KMS-11 (cell line): ENCODE measurements around the gene AHSP.
"Not testable (repeated sequence)": the region's sequence is repeated elsewhere in the genome, so short reads cannot be mapped to it uniquely, and the experiment has no call there.

Experiments
- H2AFZ ChIP-seq: fragments of 200-600 bp; sonication (generic); 2 replicates; pipeline ENCODE4 v1.6.1; 2016; ENCODE audit warnings: antibody characterized with exemption, mixed run types, low read depth
- H3K27ac ChIP-seq: fragments of 200-600 bp; sonication (generic); 2 replicates; pipeline ENCODE4 v1.6.1; 2016; ENCODE audit warnings: mild to moderate bottlenecking, mixed run types
- H3K27me3 ChIP-seq: fragments of 200-600 bp; sonication (generic); 2 replicates; pipeline ENCODE4 v1.6.1; 2017; ENCODE audit warnings: mild to moderate bottlenecking, low read depth, mixed run types, moderate library complexity; ENCODE audit not compliant: insufficient read depth
- H3K36me3 ChIP-seq: fragments of 200-600 bp; sonication (generic); 2 replicates; pipeline ENCODE4 v1.6.1; 2017; ENCODE audit warnings: mild to moderate bottlenecking, mixed run types; ENCODE audit not compliant: insufficient read depth
- H3K4me1 ChIP-seq: fragments of 200-600 bp; sonication (generic); 2 replicates; pipeline ENCODE4 v1.6.1; 2016; ENCODE audit warnings: mild to moderate bottlenecking, low read depth, mixed run types; ENCODE audit not compliant: poor library complexity, severe bottlenecking
- H3K4me2 ChIP-seq: fragments of 200-600 bp; sonication (generic); 2 replicates; pipeline ENCODE4 v1.7.0; 2016; ENCODE audit warnings: mild to moderate bottlenecking, mixed run types
- H3K4me3 ChIP-seq: fragments of 200-600 bp; sonication (generic); IDR thresholded peaks from 2 replicates; pipeline ENCODE4 v1.6.1; 2017; ENCODE audit warnings: low read depth, low read length, mixed read lengths; ENCODE audit not compliant: insufficient read depth
- H3K79me2 ChIP-seq: fragments of 200-600 bp; sonication (generic); 2 replicates; pipeline ENCODE4 v1.6.1; 2016; ENCODE audit warnings: low read depth, mixed run types; ENCODE audit not compliant: insufficient read depth
- H3K9ac ChIP-seq: fragments of 200-600 bp; sonication (generic); 2 replicates; pipeline ENCODE4 v1.6.1; 2016; ENCODE audit warnings: mild to moderate bottlenecking, mixed run types
- H4K20me1 ChIP-seq: fragments of 200-600 bp; sonication (generic); 2 replicates; pipeline ENCODE4 v1.6.1; 2016; ENCODE audit warnings: mild to moderate bottlenecking, mixed run types; ENCODE audit not compliant: insufficient read depth
- TF ChIP-seq, protein P1 (sequence below): fragments of 200-600 bp; sonication (generic); conservative IDR thresholded peaks from 2 replicates; pipeline ENCODE4 v1.6.1; 2017; ENCODE audit warnings: low read depth, mild to moderate bottlenecking, antibody characterized with exemption, low read length, moderate library complexity, mixed read lengths

The AHSP gene

GRCh38 chr16:31517800-31518402 is 9.8 kb upstream of the AHSP start:
- no peak overlapping the region for H3K27ac ChIP-seq
- no peaks in the 10 kb centered on the region for H3K36me3 ChIP-seq
- TF ChIP-seq, protein P1, sequence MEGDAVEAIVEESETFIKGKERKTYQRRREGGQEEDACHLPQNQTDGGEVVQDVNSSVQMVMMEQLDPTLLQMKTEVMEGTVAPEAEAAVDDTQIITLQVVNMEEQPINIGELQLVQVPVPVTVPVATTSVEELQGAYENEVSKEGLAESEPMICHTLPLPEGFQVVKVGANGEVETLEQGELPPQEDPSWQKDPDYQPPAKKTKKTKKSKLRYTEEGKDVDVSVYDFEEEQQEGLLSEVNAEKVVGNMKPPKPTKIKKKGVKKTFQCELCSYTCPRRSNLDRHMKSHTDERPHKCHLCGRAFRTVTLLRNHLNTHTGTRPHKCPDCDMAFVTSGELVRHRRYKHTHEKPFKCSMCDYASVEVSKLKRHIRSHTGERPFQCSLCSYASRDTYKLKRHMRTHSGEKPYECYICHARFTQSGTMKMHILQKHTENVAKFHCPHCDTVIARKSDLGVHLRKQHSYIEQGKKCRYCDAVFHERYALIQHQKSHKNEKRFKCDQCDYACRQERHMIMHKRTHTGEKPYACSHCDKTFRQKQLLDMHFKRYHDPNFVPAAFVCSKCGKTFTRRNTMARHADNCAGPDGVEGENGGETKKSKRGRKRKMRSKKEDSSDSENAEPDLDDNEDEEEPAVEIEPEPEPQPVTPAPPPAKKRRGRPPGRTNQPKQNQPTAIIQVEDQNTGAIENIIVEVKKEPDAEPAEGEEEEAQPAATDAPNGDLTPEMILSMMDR, result no peak
- no peaks in the 10 kb centered on the region for H4K20me1 ChIP-seq
- no peak overlapping the region for H2AFZ ChIP-seq
- no peaks in the 10 kb centered on the region for H3K79me2 ChIP-seq
- H3K4me1 ChIP-seq, result no peaks in the 10 kb centered on the region
- no peak overlapping the region for H3K9ac ChIP-seq
- no peak overlapping the region for H3K4me2 ChIP-seq
- H3K4me3 ChIP-seq, result no peak overlapping the region
- H3K27me3 ChIP-seq, result 0 out of 2 replicates have a peak, but pooled peaks cover 3% of the 10 kb centered on the region

GRCh38 chr16:31519759-31520431 is 7.8 kb upstream of the AHSP start:
- Histone ChIP-seq H4K20me1 (no peaks in the 10 kb centered on the region), H3K9ac (no peak overlapping the region), H3K36me3 (no peaks in the 10 kb centered on the region), H3K27ac (no peak overlapping the region), H3K4me2 (no peak overlapping the region), H3K4me1 (no peaks in the 10 kb centered on the region), H3K27me3 (0 out of 2 replicates have a peak, but pooled peaks cover 3% of the 10 kb centered on the region), H3K79me2 (no peaks in the 10 kb centered on the region), H3K4me3 (no peak overlapping the region), H2AFZ (no peak overlapping the region)
- TF ChIP-seq, protein P1, result no peak

DNA sequence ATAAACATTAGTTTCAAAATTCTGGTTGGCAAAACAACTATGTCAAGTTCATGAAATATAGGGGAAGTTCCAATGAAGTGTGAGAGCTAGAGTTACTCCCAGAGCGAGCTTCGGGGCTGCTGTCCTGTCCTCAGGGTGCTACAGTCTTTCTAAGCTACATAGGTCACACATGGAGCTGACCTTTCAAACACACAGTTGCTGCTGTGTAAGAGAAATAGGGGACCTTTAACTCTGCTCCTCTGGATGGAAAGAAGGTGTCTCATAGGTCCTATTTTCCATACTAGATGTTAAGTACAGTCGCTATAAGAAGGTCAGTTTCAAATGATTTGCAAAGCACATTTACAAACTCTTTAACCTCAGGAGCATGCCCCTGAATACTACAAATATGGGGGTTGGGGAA is 6.3 kb upstream of the AHSP start:
- 0 out of 2 replicates have a peak, but pooled peaks cover 2% of the 10 kb centered on the region for H3K27me3 ChIP-seq
- H3K9ac ChIP-seq, result no peak overlapping the region
- H3K27ac ChIP-seq, result no peak overlapping the region
- H4K20me1 ChIP-seq, result no peaks in the 10 kb centered on the region
- TF ChIP-seq, protein P1, result no peak
- no peak overlapping the region for H3K4me3 ChIP-seq
- H3K4me1 ChIP-seq, result no peaks in the 10 kb centered on the region
- no peaks in the 10 kb centered on the region for H3K79me2 ChIP-seq
- H3K36me3 ChIP-seq, result no peaks in the 10 kb centered on the region
- no peak overlapping the region for H2AFZ ChIP-seq
- H3K4me2 ChIP-seq, result no peak overlapping the region

- H4K20me1 ChIP-seq, result no peaks in the 10 kb centered on the region
- H3K4me2 ChIP-seq, result no peak overlapping the region
- TF ChIP-seq, protein P1, result no peak
- H3K79me2 ChIP-seq, result no peaks in the 10 kb centered on the region
- H3K9ac ChIP-seq, result no peak overlapping the region
- H2AFZ ChIP-seq, result no peak overlapping the region
- H3K27ac ChIP-seq, result no peak overlapping the region
- no peaks in the 10 kb centered on the region for H3K36me3 ChIP-seq
- no peak overlapping the region for H3K4me3 ChIP-seq
- no peaks in the 10 kb centered on the region for H3K27me3 ChIP-seq
- no peaks in the 10 kb centered on the region for H3K4me1 ChIP-seq
These were observed 5.6 kb upstream of the AHSP start for GRCh38 chr16:31522071-31522470.

GRCh38 chr16:31523768-31524167 is 3.9 kb upstream of the AHSP start:
- H4K20me1 ChIP-seq, H3K4me1 ChIP-seq, H3K27me3 ChIP-seq, H3K9ac ChIP-seq, H3K4me2 ChIP-seq, H3K27ac ChIP-seq, H3K4me3 ChIP-seq, H2AFZ ChIP-seq, H3K79me2 ChIP-seq, H3K36me3 ChIP-seq: not testable (repeated sequence)
